Activated CD8-positive, alpha-beta T cell treated with anti-CD3 and anti-CD28 coated beads for 36 hours (primary cell): Measurements from ENCODE around the gene ATP1B3. TPM values are rescaled to one million over a fixed set of nuclear protein-coding genes. Genes with fewer than 3 reads are reported as not detected.
"Not testable (repeated sequence)": the region's sequence is repeated elsewhere in the genome, so short reads cannot be mapped to it uniquely, and the experiment has no call there.

ENCODE experiments used
- ATAC-seq: fragments of 200-7000 bp; cut with Tn5 transposase; one replicate; pipeline ENCODE4 v1.10.0; 2021; ENCODE audit warnings: mild to moderate bottlenecking, moderate library complexity
- CTCF ChIA-PET: fragments of 350-600 bp; sonication (Branson Sonifier 250); formaldehyde crosslinking; loops from one replicate; lab custom pipeline; 2021; ENCODE audit warnings: antibody characterized with exemption; lab: Charles Lee
- POLR2A ChIA-PET: fragments of 350-600 bp; sonication (Branson Sonifier 250); formaldehyde crosslinking; loops from one replicate; lab custom pipeline; 2021; ENCODE audit warnings: antibody characterized with exemption; lab: Charles Lee
- DNase-seq: peaks from one replicate; pipeline ENCODE4 v3.0.0-alpha.2; 2020
- H3K27ac Mint-ChIP-seq: one replicate; pipeline ENCODE4 v1.8.0; 2021; ENCODE audit warnings: mild to moderate bottlenecking, mixed read lengths
- H3K27me3 Mint-ChIP-seq: one replicate; pipeline ENCODE4 v1.8.0; 2021; ENCODE audit warnings: mixed read lengths
- H3K36me3 Mint-ChIP-seq: one replicate; pipeline ENCODE4 v1.8.0; 2021; ENCODE audit warnings: low read depth, mixed read lengths
- H3K4me1 Mint-ChIP-seq: one replicate; pipeline ENCODE4 v1.8.0; 2021; ENCODE audit warnings: low read depth, mixed read lengths
- H3K4me3 Mint-ChIP-seq: one replicate; pipeline ENCODE4 v1.8.0; 2021; ENCODE audit warnings: mild to moderate bottlenecking, moderate library complexity, mixed read lengths
- H3K9me3 Mint-ChIP-seq: one replicate; pipeline ENCODE4 v1.8.0; 2021; ENCODE audit warnings: mixed read lengths
- intact Hi-C: fragments of 100-400 bp; cut with micrococcal nuclease; formaldehyde crosslinking; loops from one replicate; pipeline ENCODE4 v1.10.0; 2022
- total RNA-seq, 2 experiments: library from RNA; stranded (reverse); gene quantifications; one replicate each; pipeline ENCODE4 v1.2.3, GENCODE V29; 2021
- TF ChIP-seq, protein P1 (sequence below): fragments of 200-600 bp; IDR thresholded peaks from one replicate; pipeline ENCODE4 v1.8.0; 2022; ENCODE audit warnings: antibody characterized with exemption, mild to moderate bottlenecking

The ATP1B3 gene
- total RNA-seq, 2 experiments from 2014 or later, result 127 to 134 TPM

DNA sequence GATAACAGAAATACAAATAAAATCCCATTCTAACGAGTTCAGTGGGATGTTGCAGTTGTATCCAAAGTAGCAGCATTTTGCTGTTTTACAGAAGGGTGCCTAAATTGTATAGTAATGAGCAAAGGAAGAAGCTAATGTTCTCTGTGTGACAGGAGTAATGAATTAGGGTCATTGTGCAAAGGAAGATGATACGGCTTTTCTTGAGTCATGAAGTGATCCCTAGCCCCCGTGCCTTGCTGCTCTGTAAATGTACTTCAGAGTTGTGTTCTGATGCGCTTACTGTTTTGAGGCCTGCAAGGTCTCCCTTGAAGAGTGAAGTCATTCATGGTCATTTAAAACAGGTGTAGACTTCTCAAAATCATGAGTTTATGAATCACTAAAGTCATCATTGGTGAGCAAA is 37.9 kb downstream of the ATP1B3 start:
- intact Hi-C loops, result no loop called here
- CTCF ChIA-PET, result interaction anchor here (1.4 to 2.5 kb wide), 14 partner anchors 9 to 454 kb away, joined by 4 to 14 read pairs (median 6); partner anchors contain the start of genes GRK7 and RNF7
- DNase-seq (no peak), ATAC-seq (no peak)
- no peak overlapping the region for H3K4me3 Mint-ChIP-seq
- peaks cover 2% of the 10 kb centered on the region for H3K9me3 Mint-ChIP-seq
- no peak overlapping the region for H3K27ac Mint-ChIP-seq
- peaks cover 4% of the 10 kb centered on the region for H3K4me1 Mint-ChIP-seq
- peaks cover 51% of the 10 kb centered on the region for H3K36me3 Mint-ChIP-seq
- POLR2A ChIA-PET, result interaction anchor here (1.1 to 1.4 kb wide), 2 partner anchors 14 to 149 kb away, joined by 3 to 4 read pairs; no protein-coding TSS in a partner anchor
- TF ChIP-seq, protein P1, sequence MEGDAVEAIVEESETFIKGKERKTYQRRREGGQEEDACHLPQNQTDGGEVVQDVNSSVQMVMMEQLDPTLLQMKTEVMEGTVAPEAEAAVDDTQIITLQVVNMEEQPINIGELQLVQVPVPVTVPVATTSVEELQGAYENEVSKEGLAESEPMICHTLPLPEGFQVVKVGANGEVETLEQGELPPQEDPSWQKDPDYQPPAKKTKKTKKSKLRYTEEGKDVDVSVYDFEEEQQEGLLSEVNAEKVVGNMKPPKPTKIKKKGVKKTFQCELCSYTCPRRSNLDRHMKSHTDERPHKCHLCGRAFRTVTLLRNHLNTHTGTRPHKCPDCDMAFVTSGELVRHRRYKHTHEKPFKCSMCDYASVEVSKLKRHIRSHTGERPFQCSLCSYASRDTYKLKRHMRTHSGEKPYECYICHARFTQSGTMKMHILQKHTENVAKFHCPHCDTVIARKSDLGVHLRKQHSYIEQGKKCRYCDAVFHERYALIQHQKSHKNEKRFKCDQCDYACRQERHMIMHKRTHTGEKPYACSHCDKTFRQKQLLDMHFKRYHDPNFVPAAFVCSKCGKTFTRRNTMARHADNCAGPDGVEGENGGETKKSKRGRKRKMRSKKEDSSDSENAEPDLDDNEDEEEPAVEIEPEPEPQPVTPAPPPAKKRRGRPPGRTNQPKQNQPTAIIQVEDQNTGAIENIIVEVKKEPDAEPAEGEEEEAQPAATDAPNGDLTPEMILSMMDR, result no peak
- H3K27me3 Mint-ChIP-seq, result no peaks in the 10 kb centered on the region

DNA sequence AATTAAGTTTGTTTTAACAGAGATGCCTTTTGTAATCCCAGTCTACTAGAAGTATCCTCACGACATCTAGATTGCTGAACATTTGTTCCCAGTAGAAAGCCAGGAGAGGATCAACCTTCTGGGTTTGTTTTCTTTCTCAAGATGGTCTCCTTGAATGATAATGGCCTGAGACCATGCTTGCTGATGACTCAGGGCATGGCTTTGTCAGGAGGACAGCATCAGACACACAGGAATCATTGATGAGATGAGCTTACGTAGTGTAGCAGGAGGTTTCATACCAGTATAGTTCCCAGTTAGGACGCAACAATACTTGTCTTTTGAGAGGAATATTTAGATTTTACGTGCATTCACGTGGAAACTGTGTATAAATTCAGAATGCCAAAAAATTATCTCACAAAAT is 38.6 kb downstream of the ATP1B3 start:
- no peak overlapping the region for H3K27ac Mint-ChIP-seq
- intact Hi-C loops, result no loop called here
- POLR2A ChIA-PET, result interaction anchor here (0.7 to 1.1 kb wide), 2 partner anchors 150 to 188 kb away, joined by 3 read pairs; no protein-coding TSS in a partner anchor

DNA sequence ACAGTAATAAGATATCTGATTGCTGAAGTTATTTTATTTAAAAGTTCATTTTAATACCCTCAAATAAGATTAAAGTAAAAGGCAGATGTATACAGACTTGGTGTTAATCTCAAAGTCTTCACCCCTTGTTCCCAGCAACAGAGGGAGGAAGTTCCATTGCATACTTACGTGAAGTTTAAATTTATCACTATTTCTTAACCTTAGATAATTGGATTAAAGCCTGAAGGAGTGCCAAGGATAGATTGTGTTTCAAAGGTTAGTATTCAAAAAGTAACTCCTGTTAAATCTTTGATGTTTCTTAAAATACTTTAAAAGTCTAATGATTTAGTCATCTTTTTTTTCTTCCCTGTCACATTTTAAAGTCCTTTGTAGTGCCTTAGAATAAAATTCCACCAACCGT is 39.3 kb downstream of the ATP1B3 start:
- Mint-ChIP-seq H3K36me3 (peaks cover 51% of the 10 kb centered on the region), H3K27ac (no peak overlapping the region), H3K4me3 (no peak overlapping the region), H3K27me3 (no peaks in the 10 kb centered on the region), H3K4me1 (peaks cover 2% of the 10 kb centered on the region), H3K9me3 (peaks cover 2% of the 10 kb centered on the region)
- TF ChIP-seq, protein P1, result no peak
- ChIA-PET POLR2A (no interaction called here), CTCF (interaction anchor here (1.0 to 1.2 kb wide), 2 partner anchors 22 to 47 kb away, joined by 3 to 4 read pairs; no protein-coding TSS in a partner anchor)
- intact Hi-C loops, result no loop called here
- DNase-seq (no peak), ATAC-seq (no peak)

More for the DNA sequence above, 38.6 kb downstream of the ATP1B3 start:
- Mint-ChIP-seq H3K27me3 (no peaks in the 10 kb centered on the region), H3K9me3 (peaks cover 2% of the 10 kb centered on the region), H3K36me3 (peaks cover 47% of the 10 kb centered on the region), H3K4me3 (no peak overlapping the region), H3K4me1 (peaks cover 2% of the 10 kb centered on the region)
- DNase-seq (no peak), ATAC-seq (no peak)
- CTCF ChIA-PET, result interaction anchor here (1.0 to 1.6 kb wide), 3 partner anchors 35 to 271 kb away, joined by 3 to 4 read pairs (median 4); no protein-coding TSS in a partner anchor
- TF ChIP-seq, protein P1, result no peak

DNA sequence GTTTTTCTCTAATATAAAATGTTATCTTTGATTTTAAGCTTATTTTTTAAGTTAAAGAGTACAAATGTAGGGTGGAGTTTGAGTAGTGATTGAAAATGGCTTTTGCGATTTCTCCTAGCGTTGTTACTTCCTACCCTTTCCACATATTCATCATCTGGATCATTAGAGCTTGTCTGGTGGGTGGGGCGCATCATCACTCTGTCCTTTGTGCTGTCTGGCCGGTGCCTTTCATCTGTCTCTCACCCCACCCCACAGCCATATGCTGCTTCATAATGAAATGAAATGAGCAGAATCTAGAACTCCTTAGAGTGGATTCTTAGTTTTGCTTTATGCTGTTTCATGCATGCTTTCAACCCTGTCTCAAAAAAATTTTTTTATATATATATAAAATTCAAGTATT is 44.3 kb downstream of the ATP1B3 start:
- POLR2A ChIA-PET, result interaction anchor here (1.0 kb wide), 1 partner anchor 11 kb away, joined by 3 read pairs; no protein-coding TSS in a partner anchor
- Mint-ChIP-seq H3K9me3 (no peaks in the 10 kb centered on the region), H3K36me3 (peaks cover 44% of the 10 kb centered on the region), H3K4me1 (no peaks in the 10 kb centered on the region), H3K27me3 (no peaks in the 10 kb centered on the region), H3K27ac (no peak overlapping the region), H3K4me3 (no peak overlapping the region)
- no peak for ATAC-seq
- no peak for DNase-seq
- TF ChIP-seq, protein P1, result no peak
- CTCF ChIA-PET, result interaction anchor here (1.1 kb wide), 1 partner anchor 12 kb away, joined by 3 read pairs; no protein-coding TSS in a partner anchor
- intact Hi-C loops, result no loop called here

DNA sequence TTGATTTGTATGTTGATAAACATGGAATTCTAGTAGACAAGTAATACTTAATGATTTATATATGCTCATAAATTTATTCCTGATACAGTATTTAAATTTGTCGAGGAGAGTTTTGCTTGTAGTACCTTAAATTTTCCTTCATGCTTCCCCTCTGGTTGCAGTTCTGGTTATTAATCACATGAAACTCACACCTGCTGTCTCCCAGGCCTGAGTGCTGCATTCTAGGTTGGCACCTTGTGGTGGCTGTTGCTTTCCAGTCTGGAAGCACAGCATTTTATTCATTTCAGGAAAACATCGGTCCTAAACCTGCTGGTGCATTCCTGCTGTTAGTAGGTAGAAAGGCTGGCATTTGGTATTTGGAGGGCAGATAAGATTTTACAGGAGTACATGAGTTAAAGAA is 44.9 kb downstream of the ATP1B3 start:
- no peak overlapping the region for H3K4me3 Mint-ChIP-seq
- TF ChIP-seq, protein P1, result no peak
- CTCF ChIA-PET, result no interaction called here
- POLR2A ChIA-PET, result no interaction called here
- DNase-seq, result no peak
- no peak for ATAC-seq
- peaks cover 43% of the 10 kb centered on the region for H3K36me3 Mint-ChIP-seq
- no peaks in the 10 kb centered on the region for H3K27me3 Mint-ChIP-seq
- H3K27ac Mint-ChIP-seq, result no peak overlapping the region
- no peaks in the 10 kb centered on the region for H3K4me1 Mint-ChIP-seq
- no peaks in the 10 kb centered on the region for H3K9me3 Mint-ChIP-seq
- intact Hi-C loops, result no loop called here

DNA sequence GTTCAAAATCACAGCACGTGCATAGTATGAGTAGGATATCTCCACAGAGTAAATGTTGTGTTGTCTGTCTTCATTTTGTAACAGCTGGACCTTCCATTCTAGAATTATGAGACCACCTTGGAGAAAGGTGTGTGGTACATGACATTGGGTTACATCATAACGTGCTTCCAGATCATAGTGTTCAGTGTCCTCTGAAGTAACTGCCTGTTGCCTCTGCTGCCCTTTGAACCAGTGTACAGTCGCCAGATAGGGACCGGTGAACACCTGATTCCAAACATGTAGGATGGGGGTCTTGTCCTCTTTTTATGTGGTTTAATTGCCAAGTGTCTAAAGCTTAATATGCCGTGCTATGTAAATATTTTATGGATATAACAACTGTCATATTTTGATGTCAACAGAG is 49.2 kb downstream of the ATP1B3 start:
- CTCF ChIA-PET, result interaction anchor here (1.1 kb wide), 1 partner anchor 12 kb away, joined by 3 read pairs; no protein-coding TSS in a partner anchor
- ATAC-seq, DNase-seq, H3K9me3 Mint-ChIP-seq, H3K4me3 Mint-ChIP-seq, POLR2A ChIA-PET, H3K4me1 Mint-ChIP-seq, H3K27ac Mint-ChIP-seq, intact Hi-C loops, H3K27me3 Mint-ChIP-seq: not testable (repeated sequence)
- H3K36me3 Mint-ChIP-seq, result peaks cover 45% of the 10 kb centered on the region
